ENCODE measurements around the gene ACSS1.

ACSS1 gene

DNA sequence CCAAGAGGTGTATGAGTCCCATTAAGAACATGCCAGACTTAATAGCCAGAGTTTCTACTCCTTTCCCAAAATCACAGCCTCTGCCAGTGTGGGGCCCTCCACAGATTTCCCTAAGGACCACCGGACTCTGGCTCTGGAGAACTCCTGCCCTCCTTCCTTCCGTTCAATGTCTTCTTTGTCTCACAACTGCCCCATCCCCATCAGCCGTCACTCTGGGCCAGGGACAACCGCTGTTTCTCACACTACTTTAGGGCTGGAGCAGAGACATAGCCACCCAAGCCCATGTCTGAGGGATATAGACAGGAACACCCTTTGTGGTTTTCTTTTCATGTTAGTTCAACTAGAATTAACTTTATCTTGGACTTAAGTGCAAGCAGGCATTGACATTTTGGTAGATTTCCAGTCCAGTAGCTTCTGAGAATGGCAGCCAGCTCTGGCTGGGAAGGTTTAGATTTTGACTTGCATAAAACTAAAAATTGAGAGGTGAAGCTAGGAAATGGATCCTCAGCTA, 6.7 kb upstream of the ACSS1 start:
- no peak overlapping the region for H3K4me3 ChIP-seq (ENCODE audit: low read depth, low read length)
- in situ Hi-C loops (cut with HindIII; ENCODE audit: low sequenced_read_pairs), result no loop called here
- TF ChIP-seq, protein P1, sequence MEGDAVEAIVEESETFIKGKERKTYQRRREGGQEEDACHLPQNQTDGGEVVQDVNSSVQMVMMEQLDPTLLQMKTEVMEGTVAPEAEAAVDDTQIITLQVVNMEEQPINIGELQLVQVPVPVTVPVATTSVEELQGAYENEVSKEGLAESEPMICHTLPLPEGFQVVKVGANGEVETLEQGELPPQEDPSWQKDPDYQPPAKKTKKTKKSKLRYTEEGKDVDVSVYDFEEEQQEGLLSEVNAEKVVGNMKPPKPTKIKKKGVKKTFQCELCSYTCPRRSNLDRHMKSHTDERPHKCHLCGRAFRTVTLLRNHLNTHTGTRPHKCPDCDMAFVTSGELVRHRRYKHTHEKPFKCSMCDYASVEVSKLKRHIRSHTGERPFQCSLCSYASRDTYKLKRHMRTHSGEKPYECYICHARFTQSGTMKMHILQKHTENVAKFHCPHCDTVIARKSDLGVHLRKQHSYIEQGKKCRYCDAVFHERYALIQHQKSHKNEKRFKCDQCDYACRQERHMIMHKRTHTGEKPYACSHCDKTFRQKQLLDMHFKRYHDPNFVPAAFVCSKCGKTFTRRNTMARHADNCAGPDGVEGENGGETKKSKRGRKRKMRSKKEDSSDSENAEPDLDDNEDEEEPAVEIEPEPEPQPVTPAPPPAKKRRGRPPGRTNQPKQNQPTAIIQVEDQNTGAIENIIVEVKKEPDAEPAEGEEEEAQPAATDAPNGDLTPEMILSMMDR (IDR thresholded peaks at IDR 0.05; ENCODE audit: low read depth, low read length, missing control alignments), result no peak
- no peak for DNase-seq (ENCODE audit: low read depth)

DNA sequence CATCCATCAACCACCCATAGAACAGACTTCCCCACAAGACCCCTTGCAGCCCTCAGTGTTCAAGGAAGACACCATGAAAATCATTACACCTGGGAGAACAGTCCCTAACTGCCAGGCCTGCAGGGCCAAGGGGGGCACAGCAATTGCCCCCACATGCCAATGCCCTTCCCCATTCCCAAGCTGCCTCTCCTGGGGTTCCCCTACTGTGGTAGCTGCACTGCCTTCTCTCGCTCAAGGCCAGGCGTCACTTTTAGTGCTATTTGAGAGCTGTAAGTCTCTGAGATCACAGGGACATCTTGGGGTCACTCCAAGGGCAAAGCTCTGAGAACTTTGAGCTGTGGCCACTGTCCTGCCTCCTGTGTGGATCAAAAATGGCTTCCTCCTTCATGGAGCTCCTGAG, 6.0 kb upstream of the ACSS1 start:
- no peak for DNase-seq (ENCODE audit: low read depth)
- TF ChIP-seq, protein P1 (IDR thresholded peaks at IDR 0.05; ENCODE audit: low read depth, low read length, missing control alignments), result no peak
- no peak overlapping the region for H3K4me3 ChIP-seq (ENCODE audit: low read depth, low read length)
- in situ Hi-C loops (cut with HindIII; ENCODE audit: low sequenced_read_pairs), result no loop called here

DNA sequence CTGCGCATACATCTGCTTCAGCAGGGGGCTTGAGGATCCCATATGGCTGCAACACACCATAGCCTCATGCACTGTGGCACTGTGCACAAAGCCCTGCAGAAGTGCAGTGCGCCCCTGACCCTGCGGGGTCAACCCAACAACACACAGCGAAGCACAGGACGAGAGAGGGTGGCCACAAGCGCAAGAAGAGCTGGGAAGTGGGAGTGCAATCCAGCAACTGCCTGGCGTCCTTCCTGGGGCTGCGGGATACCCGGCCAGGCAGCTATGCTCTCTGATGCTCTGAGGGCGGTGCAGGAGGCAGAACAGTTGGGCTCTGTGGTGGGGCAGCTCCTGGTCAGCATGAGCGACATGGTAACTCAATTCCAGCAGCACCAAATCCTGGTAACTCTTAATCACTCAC, 5.6 kb upstream of the ACSS1 start:
- DNase-seq (ENCODE audit: low read depth), result no peak
- in situ Hi-C loops (cut with HindIII; ENCODE audit: low sequenced_read_pairs), result no loop called here
- TF ChIP-seq, protein P1 (IDR thresholded peaks at IDR 0.05; ENCODE audit: low read depth, low read length, missing control alignments), result no peak

DNA sequence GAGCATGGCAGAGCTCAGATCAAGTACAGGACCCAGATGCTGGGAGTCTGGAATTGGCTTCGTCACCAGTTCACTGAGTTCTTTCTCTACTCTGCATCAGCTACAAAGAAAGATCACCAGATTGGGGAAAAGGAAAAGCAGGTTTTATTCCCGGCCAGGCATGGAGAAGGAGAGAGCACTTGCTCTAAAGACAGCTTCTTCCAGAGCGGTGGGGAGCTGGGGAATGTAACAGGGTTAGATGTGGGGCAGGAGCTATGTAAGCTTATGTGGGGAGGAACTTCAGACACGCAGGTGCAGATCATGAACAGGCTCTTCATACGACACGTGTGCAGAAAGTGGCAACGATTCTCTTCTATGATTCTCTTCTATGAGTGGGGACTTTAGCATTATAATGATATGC, 4.9 kb upstream of the ACSS1 start:
- in situ Hi-C loops (cut with HindIII; ENCODE audit: low sequenced_read_pairs), result no loop called here
- TF ChIP-seq, protein P1 (IDR thresholded peaks at IDR 0.05; ENCODE audit: low read depth, low read length, missing control alignments), result no peak

More for the DNA sequence above, 5.6 kb upstream of the ACSS1 start:
- no peak overlapping the region for H3K4me3 ChIP-seq (ENCODE audit: low read depth, low read length)

DNA sequence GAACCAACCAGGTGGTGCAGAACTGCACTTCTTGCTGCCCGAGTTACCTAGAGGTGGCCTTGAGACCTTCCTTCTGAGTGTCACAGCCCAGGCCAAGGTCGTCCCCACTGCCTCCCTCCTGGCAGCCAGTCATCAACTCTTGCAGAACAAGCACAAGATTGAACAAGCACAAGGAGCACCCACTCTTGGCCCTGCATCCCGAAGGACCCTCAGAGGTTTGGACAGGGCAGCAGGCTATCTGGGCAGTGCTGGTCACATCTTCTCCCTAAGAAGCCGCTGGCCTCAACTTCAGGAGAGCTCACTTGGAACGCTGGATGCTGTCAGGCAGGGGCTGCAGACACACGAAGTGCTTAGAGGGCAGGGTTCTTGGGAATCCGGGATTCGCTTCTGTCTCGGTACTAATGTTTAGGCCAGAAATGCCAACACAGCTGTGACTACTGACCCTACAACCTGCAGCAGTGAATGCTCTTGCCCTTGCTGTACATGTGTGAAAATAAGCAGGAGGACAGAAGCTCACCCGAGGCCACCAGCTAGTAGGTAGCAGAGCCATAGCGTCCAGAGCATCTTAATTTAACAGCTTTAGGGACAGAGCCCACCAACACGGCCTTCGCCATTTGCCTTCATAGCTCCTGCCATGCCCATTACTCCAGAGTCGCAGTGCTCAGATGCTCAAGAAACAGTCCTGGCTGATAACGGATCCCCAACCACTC, 4.0 kb upstream of the ACSS1 start:
- no peak for DNase-seq (ENCODE audit: low read depth)
- TF ChIP-seq, protein P1 (IDR thresholded peaks at IDR 0.05; ENCODE audit: low read depth, low read length, missing control alignments), result no peak
- in situ Hi-C loops (cut with HindIII; ENCODE audit: low sequenced_read_pairs), result no loop called here
- H3K4me3 ChIP-seq (ENCODE audit: low read depth, low read length), result no peak overlapping the region

More for the DNA sequence above, 4.9 kb upstream of the ACSS1 start:
- no peak overlapping the region for H3K4me3 ChIP-seq (ENCODE audit: low read depth, low read length)
- no peak for DNase-seq (ENCODE audit: low read depth)

DNA sequence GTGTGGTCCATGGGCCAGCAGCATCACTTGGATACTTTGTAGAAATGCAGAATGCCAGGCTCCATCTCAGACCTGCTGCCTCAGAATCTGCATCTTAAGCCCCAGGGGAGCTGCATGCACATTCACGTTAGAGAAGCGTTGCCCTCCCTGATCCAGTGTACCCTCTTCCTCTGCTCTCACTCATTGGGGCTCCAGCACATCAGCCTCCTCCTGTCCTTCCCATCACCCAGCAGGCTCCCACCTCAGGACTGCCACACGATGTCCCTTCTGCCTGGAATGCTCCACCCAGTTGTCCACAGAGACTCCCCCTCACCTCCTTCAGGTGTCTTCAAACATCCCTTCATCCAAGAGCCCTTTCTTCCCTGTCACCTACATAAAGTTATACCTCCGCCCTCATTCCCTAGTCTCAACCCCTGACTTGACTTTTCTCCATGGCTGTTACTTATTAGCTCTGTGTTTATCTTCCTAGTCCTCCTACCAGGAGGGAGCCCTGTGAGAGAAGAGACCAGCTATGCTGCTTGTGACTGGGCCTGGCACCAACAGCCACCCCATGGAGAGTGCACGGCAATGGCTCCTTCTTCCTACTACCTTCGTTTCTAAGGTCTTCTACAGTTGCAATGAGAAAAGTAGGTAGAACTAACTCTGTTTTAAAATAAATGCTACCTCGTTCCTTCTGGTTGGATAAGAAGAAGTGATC, 3.3 kb upstream of the ACSS1 start:
- TF ChIP-seq, protein P1 (IDR thresholded peaks at IDR 0.05; ENCODE audit: low read depth, low read length, missing control alignments), result no peak
- H3K4me3 ChIP-seq (ENCODE audit: low read depth, low read length), result no peak overlapping the region
- DNase-seq (ENCODE audit: low read depth), result no peak
- in situ Hi-C loops (cut with HindIII; ENCODE audit: low sequenced_read_pairs), result no loop called here
